Activated gamma-delta T cell treated with Interleukin-2 at 50 U/mL for 16 hours (primary cell): Measurements from ENCODE around the gene POLRMT.
"Not testable (repeated sequence)": the region's sequence is repeated elsewhere in the genome, so short reads cannot be mapped to it uniquely, and the experiment has no call there.

Source experiments
- DNase-seq: peaks from one replicate; pipeline ENCODE4 v3.0.0-alpha.2; 2020

Gene POLRMT

DNA sequence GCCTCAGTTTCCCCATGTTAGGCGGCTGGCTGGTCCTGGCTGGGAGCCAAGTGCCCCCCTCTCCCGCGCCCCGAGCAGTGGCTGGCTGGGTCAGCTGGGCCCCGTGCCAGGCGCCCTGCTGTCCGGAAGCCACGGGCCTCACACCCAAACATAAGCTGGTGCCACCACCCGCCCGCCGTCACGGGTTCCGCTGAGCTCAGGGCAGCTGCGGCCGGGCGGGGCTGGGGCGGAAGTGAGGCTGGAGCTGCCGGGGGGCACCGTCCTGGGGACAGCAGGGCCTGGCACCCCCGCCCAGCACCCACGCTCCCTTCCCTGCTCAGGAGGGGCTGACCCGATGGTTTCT is 24.4 kb downstream of the POLRMT start:
- no peak for DNase-seq

DNA sequence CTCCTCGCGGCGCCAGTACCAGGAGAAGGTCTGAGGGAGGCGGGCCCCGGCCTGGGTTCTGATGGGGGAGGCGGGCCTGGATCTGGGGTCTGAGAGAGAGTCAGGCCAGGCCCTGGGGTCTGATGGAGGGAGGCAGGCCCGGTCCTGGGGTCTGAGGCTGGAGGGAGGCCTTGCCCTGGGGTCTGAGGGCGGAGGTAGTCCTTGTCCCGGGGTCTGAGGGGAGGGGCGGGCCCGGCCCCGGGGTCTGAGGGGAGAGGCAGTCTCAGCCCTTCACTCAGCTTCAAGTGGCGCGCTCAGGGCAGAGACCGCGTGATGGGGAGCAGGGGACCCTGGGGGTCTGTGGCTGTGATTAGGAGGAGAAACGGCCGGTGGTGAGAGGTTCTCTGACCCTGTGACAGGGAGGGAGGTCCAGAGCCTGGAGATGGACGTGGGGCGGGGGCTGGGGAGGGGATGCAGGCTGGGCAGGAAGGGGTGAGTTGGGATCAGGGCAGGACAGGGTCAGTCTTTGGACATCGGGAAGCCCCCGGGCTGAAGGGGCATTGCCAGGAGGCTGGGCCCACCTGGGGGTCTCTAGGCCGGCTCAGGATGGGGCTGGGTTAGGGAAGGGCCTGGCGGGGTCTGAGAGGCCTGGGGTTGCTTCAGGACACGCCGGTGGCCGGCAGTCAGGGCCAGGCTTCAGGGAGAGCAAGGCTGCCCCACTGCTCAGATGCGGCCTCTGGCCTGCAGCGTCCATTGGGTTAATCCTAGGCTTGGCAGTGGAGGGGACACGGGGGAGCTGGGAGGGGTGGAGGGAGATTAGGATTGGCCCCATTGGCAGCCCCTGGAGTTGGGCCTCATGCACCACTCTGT is 25.0 kb downstream of the POLRMT start:
- no peak for DNase-seq

DNA sequence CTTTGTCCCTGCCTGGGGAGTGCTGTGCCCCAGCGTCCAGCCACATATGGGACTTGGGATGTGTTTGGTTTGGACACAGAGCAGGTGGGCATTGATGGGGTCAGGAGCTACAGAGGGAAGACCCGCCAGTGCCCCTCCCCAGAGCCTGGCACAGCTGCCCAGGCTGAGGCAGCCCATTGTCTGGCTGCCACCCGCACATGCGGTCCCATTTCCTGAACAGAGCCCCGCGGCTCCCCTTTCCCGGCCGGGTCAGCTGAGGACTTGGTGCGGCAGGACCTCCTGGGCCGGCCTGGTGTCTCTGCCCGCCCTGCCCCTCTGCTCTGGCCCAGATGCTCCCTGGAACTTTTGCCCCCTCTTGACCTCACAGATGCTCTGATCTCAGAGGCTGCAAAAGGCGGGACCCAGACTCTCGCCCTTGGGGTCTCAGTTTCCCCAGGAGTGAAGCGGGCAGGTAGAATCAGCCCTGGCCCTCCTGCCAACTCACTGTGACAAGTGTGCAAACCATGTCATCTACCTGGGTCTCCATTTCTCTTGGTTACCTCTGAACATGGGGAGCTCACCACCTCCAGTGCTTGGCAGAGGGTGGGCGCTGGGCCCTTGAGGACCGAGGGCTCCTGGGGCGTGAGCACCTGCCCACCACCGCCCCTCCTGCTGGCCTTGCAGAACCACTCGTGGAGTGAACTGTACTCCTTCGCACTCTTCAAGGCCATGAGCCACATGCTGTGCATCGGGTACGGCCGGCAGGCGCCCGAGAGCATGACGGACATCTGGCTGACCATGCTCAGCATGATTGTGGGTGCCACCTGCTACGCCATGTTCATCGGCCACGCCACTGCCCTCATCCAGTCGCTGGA is 25.8 kb downstream of the POLRMT start:
- DNase-seq, result no peak

DNA sequence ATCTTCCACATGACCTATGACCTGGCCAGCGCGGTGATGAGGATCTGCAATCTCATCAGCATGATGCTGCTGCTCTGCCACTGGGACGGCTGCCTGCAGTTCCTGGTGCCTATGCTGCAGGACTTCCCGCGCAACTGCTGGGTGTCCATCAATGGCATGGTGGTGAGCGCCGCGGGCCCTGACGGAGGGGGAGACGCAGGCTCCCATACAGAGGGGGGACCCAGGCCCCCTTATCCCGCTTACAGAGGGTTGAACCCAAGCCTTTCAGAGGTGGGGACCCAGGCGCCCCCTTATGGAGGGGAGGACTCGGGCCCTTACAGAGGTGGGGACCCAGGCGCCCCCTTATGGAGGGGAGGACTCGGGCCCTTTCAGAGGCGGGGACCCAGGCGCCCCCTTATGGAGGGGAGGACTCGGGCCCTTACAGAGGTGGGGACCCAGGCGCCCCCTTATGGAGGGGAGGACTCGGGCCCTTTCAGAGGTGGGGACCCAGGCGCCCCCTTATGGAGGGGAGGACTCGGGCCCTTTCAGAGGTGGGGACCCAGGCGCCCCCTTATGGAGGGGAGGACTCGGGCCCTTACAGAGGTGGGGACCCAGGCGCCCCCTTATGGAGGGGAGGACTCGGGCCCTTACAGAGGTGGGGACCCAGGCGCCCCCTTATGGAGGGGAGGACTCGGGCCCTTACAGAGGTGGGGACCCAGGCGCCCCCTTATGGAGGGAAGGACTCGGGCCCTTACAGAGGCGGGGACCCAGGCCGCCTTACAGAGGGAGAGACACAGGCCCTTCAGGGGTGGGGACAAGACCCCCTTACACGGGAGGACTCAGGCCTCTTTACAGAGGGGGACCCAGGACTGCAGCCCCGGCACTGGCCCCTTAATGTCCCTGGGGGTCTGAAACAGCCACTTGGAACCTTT is 28.0 kb downstream of the POLRMT start:
- not testable (repeated sequence) for DNase-seq

DNA sequence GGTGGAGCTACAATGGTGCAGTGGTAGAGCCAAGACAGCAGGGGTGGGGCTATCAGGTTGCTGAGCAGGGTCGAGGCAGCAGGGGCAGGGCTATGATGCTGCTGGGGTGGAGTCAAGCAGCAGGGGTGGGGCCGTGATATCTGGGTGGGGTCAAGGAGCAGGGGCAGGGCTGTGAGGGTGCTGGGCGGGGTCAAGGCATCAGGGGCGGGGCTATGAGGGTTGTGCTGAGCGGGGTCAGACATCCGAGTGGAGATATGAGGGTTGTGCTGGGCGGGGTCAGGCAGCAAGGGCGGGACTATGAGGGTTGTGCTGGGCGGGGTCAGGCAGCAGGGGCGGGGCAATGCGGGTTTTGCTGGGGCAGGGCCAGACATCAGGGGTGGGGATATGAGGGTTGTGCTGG is 29.0 kb downstream of the POLRMT start:
- no peak for DNase-seq

DNA sequence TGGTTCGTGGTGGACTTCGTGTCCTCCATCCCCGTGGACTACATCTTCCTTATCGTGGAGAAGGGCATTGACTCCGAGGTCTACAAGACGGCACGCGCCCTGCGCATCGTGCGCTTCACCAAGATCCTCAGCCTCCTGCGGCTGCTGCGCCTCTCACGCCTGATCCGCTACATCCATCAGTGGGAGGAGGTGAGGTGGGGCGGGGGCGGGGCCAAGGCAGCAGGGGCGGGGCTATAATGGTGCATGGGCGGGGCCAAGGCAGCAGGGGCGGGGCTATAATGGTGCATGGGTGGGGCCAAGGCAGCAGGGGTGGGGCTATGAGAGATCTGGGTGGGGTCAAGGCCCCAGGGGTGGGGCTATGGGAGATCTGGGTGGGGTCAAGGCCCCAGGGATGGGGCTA is 29.6 kb downstream of the POLRMT start:
- not testable (repeated sequence) for DNase-seq

DNA sequence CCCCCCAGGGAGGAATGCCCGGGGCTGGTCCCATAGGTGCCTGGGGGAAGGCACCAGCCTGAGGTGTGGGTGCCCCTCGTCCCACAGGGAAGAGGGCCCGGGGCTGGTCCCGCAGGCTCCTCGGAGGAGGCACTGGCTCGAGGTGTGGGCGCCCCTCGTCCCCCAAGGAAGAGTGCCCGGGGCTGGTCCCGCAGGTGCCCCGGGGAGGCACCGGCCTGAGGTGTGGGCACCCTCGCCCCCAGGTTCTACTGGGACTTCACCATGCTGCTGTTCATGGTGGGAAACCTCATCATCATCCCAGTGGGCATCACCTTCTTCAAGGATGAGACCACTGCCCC is 30.1 kb downstream of the POLRMT start:
- DNase-seq, result not testable (repeated sequence)

DNA sequence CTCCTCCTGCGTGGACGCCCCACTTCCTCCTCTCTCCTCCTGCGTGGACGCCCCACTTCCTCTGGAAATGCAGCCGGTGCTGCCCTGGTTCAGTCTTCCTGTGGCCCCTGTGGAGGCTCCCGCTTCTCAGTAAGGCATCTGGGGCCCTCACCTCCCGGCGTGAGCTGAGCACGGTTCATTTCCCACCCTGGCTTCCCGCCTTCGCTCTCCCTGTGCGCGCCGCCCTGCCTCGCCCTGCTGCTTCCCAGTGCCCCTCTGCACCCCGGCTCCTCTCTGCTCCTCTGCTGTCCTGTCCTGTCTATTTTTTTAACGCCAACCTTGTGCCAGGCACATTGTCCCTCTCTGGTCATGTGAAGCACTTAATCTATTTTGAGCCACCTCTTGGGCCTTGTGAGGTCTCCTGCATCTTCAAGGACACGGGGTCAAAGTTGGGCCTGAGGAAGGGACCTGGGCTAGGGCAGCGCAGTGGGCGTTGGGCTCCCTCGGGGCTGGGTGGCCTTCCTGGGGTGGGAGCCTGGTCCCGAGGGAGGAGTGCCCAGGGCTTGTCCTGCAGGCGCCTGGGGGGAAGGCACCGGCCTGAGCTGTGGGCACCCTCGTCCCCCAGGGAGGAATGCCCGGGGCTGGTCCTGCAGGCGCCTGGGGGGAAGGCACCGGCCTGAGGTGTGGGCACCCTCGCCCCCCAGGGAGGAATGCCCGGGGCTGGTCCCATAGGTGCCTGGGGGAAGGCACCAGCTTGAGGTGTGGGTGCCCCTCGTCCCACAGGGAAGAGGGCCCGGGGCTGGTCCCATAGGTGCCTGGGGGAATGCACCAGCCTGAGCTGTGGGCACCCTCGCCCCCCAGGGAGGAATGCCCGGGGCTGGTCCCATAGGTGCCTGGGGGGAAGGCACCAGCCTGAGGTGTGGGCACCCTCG is 30.7 kb downstream of the POLRMT start:
- DNase-seq, result no peak

DNA sequence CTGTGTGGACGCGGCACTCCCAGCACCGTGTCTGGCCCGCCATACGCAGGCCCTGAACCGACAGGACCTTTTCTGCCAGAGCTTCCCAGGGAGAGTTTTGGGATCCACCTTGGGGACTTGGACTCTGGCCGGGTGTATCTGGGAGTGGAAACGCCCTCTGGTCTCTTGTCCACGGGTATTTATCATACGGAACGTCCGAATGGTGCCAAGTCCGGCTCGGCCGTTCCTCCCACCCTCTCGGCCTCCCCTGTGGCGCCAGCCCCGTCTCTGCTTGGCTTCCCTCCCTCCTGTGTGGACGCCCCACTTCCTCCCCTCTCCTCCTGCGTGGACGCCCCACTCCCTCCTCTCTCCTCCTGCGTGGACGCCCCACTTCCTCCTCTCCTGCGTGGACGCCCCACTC is 31.5 kb downstream of the POLRMT start:
- no peak for DNase-seq

DNA sequence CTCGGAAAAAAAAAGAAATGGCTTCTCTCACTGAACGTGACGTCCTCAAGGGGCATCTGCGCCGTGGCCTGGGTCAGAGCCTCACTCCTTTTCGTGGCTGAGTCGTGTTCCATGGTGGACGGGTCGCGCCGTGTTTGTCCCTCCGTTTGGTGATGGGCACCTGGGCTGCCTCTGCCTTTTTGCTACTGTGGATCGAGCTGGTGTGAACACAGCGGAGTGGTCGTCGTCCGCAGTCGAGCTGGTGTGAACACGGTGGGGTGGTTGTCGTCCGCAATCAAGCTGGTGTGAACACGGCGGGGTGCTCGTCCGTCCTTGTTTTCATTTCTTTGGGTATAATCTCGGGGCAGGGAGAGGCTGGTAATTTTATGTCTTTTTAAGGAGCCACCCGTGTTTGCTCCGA is 32.0 kb downstream of the POLRMT start:
- no peak for DNase-seq

DNA sequence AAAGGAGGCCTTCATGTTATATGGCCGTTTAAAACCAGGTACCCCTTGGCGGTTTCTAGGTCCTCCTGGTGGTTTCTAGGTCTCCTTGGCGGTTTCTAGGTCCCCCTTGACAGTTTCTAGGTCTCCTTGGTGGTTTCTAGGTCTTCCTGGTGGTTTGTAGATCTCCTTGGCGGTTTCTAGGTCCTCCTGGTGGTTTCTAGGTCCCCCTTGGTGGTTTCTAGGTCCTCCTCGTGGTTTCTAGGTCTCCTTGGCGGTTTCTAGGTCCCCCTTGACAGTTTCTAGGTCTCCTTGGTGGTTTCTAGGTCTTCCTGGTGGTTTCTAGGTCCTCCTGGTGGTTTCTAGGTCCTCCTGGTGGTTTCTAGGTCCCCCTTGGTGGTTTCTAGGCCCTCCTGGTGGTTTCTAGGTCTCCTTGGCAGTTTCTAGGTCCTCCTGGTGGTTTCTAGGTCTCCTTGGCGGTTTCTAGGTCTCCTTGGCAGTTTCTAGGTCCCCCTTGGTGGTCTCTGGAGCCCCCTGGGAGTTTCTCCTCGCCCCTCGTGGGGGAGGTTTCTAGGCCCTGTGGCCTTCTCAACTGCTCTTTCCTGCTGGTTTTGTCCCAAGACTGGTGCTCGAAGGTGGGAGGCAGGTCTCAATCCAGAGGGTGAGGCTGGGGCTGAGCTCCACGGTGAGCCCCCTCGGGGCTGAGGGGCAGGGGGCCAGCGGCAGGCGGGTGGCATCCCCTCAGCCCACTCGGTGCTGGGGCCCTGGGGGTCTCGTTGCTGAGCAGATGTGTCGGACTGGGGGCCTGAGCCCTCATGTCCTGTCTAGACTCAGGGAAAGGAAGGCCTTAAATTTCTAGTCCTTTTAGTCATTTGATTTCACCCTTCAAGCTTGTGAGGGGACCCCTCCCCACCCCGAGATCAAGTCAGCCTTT is 35.7 kb downstream of the POLRMT start:
- no peak for DNase-seq

DNA sequence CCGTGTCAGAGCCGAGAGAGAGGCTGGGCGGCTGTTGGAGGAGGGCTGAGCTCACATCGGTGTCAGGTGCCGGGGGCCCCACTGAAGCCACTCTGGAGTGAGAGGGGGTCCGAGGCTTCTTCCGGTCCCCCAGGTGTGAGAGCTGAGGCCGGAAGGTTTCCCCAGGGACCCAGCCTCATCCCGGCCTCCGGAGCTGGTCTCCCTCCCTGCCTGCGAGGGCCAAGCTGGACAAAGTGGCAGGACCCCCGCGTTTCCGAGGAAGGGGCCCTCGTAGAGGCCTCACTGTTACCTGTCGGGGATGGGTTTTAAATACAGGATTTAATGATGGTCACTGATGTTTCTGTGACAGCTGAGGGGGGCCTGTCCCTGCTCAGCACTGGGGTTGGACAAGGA is 37.1 kb downstream of the POLRMT start:
- no peak for DNase-seq

DNA sequence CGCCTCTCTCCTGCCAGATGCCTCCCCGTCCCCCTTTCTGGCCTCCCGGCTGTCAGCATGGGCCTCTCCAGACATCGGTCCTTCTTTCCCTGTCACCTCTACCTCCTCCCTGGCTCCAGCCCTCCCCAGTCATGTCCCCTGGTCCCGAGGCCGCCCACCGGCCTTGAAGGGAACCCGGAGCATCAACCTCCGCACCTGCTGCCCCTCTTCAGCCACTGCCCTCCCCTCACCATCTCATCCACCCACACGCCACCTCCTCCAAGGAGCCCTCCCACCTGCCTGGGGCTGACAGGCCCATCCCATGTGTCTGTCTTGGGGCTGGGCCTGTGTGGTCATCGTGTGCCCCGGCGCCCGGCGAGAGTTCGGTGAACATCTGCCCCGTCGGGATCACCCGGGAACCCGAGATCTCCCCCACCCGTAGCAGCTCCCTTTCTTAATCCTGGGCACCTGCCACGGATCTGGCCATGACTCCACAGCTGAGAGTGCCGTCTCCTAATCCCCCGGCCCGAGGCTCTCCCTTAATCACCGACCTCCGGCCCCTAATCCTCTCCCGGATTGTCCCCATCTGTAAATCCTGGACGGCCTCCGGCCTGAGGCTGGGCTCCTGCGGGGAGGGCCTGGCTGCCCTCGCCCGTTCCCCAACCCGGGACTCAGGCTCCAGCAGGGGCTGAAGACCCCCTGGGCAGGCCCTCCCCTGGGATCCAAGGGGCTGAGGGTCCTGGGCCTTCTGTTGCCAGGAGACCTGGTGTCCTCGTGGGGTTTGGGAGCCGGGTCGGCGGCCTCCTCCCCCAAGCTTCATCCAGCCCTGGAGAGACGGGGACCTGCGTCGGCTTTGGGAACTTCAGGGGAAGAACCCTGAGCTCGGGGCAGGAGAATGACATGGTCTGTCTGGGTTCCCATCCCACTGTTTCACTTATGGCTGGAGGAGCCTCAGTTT is 37.7 kb downstream of the POLRMT start:
- no peak for DNase-seq

DNA sequence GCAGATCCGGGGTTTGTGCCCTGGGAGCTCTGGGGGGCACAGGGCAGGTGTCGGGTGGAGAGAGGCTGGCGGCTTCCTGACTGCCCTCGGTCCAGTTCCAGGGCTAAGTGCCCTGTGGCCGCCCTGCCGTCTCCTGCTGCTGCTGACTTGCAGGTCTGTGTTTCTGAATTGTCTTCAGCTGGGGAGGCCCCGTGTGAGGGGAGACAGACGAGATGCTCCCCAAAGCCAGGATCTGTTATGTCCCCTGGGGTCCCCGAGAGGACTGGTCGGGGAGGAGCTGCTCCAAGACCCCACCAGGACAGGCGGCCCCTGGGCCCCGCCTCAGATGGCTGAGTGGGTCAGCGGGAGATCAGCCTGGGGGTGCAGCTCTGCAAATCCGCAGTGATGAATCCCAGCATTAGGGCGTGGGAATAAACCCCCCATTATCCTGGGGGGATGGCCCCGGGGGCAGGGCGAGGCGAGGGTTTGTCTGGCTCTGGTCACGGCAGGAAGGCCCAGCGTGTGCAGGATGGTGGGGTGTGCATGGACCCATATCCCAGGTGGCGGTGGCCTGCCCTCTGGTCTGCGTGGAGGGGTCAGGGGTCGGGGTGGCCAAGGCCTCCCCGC is 39.0 kb downstream of the POLRMT start:
- DNase-seq, result no peak

DNA sequence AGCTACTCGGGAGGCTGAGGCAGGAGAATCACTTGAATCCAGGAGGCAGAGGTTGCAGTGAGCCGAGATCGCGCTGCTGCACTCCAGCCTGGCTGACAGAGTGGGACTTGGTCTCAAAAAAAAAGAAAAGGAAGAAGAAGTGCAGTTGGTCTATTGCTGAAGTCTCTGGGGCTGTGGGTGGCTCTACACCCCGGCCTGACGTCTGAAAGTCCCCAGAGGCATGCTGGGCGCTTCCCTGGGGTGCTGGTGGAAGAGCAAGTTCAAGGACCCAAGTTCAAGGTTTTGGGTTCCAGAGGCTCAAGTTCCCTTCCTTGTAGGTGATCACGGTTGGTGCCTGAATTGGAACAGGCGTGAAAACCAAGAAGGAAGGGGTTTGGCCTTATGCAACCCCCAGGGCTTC is 39.8 kb downstream of the POLRMT start:
- no peak for DNase-seq

DNA sequence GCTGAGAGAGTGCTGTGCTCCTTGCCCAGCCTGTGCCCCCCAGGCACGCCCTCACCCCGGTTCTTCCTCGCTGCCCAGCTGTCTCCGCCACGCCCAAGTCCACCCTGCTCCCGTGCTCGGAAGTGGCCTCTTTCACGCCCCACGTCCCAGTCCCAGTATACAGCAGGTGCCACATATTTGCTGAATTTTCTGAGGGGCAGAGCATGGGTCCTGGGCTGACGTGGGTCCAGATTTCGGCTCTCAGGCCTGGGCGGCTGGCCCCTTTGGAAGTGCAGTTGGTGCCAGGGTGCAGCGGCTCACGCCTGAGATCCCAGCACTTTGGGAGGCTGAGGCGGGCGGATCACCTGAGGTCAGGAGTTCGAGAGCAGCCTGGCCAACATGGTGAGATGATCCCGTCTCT is 40.3 kb downstream of the POLRMT start:
- DNase-seq, result no peak

DNA sequence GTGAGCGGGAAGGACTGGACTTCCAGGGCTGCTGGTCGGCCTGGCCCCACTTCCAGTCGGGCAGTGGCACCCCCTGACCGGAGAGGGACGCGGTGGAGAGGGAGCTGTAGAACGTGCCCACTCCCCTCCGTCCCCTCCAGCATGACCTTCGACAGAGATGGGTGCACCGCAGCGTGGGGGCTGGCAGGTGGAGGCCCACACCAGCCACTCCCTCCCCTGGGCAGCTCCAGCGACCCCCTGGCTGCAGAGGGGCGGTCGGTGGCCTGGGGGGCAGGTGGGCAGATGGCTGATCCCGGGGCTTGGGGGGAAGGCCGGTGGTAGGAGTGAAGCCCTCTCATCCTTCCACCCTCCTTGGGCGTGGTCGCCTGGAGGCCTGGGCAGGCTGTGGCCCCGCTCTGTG is 41.2 kb downstream of the POLRMT start:
- DNase-seq, result no peak

DNA sequence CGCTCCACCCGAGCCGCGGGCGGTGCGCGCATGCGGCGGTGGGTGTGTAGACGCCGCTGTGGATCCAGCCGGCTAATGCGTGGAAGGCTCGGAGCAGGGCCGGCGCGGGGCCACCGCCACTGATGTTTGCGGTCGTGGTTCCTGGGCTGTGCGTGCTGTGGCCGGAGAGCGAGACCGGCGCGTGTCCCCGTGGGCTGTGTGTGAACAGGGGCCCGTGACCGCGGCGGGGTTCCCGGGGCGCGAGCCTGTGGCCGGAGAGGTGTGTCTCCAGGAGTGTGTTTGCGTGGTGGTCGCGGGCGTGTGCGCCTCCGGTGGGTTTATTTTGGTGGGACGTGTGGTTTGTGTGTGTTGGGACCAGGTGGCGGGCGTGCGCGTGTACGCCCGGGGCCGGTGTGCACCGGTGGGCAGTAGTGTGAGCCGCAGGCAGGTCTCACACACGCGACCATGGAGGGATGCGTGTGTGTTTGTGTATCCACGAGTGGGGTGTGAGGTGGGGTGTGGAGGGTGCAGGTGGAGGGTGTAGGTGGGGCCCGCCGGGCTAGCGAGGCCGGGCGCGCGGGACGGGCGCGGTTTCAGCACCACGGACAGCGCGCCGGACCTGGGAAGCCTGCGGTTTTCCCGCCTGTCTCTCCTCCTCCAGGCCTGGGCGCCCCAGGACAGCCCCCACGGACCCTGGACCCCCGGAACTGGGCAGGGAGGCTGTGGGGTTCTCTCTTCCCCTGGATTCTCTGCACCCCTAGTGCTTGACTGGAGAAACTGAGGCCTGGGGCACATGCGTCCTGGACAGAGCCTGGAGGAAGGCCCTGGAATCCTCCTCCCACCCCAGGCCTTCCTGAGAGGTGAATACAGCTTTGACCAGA is 42.0 kb downstream of the POLRMT start:
- no peak for DNase-seq

DNA sequence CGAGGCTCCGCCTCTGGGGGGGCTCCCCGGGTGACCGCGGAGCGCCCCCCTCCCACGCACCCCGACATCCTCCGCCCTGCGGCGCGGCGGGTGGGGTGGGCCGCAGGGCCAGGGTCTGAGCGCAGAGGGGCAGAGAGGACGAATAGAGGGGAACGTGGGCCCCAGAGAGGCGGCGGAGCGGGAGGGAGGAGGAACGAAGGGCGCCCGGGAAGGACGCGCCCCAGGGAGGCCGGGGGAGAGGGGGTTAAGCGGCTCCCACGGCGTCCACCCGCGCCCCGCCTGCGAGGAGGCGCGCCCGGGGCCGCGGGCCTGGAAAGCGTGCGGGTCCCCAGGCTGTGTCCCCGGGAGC is 42.6 kb downstream of the POLRMT start:
- no peak for DNase-seq
